Mononuclear cell (primary cell): Measurements from ENCODE around the gene BMP7. TPM values are rescaled to one million over a fixed set of nuclear protein-coding genes. Genes with fewer than 3 reads are reported as not detected.
"Not testable (repeated sequence)": the region's sequence is repeated elsewhere in the genome, so short reads cannot be mapped to it uniquely, and the experiment has no call there.

Source experiments
- H3K27me3 ChIP-seq: 2 replicates; pipeline ENCODE4 v1.6.0; 2011; ENCODE audit warnings: low read length, control low read depth; ENCODE audit not compliant: insufficient read depth
- H3K4me1 ChIP-seq: 2 replicates; pipeline ENCODE4 v1.5.1; 2011; ENCODE audit warnings: mild to moderate bottlenecking, low read length, control low read depth; ENCODE audit not compliant: insufficient read depth
- H3K4me3 ChIP-seq: 2 replicates; pipeline ENCODE4 v1.5.1; 2011; ENCODE audit warnings: mild to moderate bottlenecking, low read length, moderate library complexity
- H3K9me3 ChIP-seq: 2 replicates; pipeline ENCODE4 v1.5.1; 2011; ENCODE audit warnings: low read depth, mild to moderate bottlenecking, control low read depth, low read length
- total RNA-seq: library from RNA; depleted of rRNA; stranded (reverse); fragments of >200 nt; gene quantifications from one replicate; pipeline ENCODE4 v1.2.3, GENCODE V29; 2012

Gene BMP7
- total RNA-seq, 1 donor: not detected

DNA sequence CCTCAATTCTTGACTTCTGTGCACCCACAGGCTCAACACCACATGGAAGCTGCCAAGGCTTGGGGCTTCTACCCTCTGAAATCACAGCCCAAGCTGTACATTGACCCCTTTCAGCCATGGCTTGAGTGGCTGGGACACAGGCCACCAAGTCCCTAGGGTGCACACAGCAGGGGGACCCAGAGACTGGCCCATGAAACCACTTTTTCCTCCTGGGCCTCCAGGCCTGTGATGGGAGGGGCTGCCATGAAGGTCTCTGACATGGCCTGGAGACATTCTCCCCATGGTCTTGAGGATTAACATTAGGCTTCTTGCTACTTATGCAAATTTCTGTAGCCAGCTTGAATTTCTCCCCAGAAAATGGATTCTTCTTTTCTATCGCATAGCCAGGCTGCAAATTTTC is 26.7 kb downstream of the BMP7 start:
- H3K27me3 ChIP-seq, H3K9me3 ChIP-seq, H3K4me3 ChIP-seq, H3K4me1 ChIP-seq: not testable (repeated sequence)

- H3K4me1 ChIP-seq, H3K9me3 ChIP-seq, H3K4me3 ChIP-seq, H3K27me3 ChIP-seq: not testable (repeated sequence)
Measured at GRCh38 chr20:57239324-57239723, 27.1 kb downstream of the BMP7 start.

GRCh38 chr20:57238089-57238488 is 28.4 kb downstream of the BMP7 start:
- Histone ChIP-seq H3K4me1 (no peaks in the 10 kb centered on the region), H3K4me3 (no peak overlapping the region), H3K9me3 (no peaks in the 10 kb centered on the region), H3K27me3 (no peaks in the 10 kb centered on the region)

DNA sequence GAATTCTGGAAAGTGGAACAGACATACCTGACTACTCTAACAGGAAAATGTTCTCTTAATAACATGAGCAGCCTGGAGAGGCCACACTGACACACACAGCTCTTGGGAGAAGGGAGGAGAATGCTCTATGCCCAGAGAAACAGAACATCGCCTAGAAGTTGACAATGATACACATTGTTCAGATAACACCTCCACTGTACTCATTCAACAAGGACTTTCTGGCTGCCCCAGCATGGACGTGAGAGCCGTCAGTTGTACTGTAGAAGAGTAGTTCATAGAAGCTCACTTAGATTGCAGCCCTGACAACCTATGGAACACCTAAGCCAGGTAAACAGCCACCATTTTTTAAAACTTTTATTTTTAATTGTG is 28.9 kb downstream of the BMP7 start:
- Histone ChIP-seq H3K27me3 (no peaks in the 10 kb centered on the region), H3K9me3 (no peaks in the 10 kb centered on the region), H3K4me1 (no peaks in the 10 kb centered on the region), H3K4me3 (no peak overlapping the region)

DNA sequence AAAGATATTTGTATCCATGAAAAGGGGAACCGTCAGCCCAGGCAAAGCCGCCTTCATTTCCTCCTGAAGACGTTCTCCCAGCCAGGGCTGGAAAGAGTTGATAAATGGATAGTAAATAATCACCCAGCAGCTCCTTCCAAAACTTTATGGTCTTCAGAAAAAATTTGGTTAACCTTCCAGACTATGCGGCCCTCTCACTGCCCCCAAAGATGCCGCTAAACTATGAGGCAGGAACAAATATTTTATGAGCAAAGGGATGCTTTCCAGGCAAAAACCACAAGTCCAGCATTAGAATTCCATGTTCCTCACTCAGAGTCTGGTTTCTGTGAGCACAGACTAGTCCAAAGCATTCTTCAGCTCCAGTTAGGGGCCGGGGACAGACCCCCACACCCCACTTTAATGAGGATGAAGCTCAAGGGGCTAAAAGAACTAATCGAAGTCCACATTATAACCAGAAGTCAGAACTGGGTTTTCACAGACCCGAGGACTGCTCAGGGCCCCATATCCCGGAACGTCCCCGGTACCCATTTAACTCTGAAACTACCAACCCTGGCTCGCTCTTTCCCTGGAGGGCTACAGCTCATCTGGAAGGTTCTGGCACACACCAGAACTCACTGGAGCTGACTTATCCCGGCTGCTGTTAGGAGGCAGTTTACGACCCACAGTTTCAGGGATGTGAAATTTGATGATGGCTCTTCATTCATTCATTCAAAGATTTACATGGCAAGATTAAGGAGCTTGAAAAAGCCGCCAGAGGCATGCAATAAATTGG is 29.4 kb downstream of the BMP7 start:
- Histone ChIP-seq H3K27me3 (no peaks in the 10 kb centered on the region), H3K4me1 (no peaks in the 10 kb centered on the region), H3K4me3 (no peak overlapping the region), H3K9me3 (no peaks in the 10 kb centered on the region)

GRCh38 chr20:57234556-57235251 is 31.7 kb downstream of the BMP7 start:
- no peak overlapping the region for H3K4me3 ChIP-seq

DNA sequence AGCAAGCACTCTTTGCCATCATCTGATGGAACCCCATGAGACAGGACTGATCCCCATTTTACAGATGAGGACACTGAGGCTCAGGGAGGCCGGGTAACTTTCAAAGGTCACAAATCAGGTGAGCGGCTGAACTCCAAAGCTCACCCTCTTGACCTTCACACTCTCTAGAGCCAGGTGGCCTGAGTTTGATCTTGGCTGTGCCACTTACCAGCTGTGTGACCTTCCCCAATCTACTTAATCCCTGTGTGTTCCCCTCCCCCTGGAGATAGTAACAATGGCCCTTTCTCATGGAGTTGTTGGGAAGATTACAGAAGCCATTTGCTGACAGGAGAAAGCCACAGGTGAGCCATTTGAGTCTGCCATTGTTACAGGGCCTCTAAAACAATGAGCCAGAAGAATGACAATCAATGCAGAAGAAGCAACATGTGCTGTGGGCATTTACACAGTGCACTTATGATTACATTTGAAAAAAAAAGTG is 34.5 kb downstream of the BMP7 start:
- Histone ChIP-seq H3K27me3 (no peaks in the 10 kb centered on the region), H3K9me3 (no peaks in the 10 kb centered on the region), H3K4me1 (no peaks in the 10 kb centered on the region), H3K4me3 (no peak overlapping the region)

More at GRCh38 chr20:57234556-57235251, 31.7 kb downstream of the BMP7 start:
- Histone ChIP-seq H3K27me3 (no peaks in the 10 kb centered on the region), H3K4me1 (no peaks in the 10 kb centered on the region), H3K9me3 (no peaks in the 10 kb centered on the region)

GRCh38 chr20:57231161-57231560 is 35.3 kb downstream of the BMP7 start:
- Histone ChIP-seq H3K4me1 (no peaks in the 10 kb centered on the region), H3K4me3 (no peak overlapping the region), H3K27me3 (no peaks in the 10 kb centered on the region), H3K9me3 (no peaks in the 10 kb centered on the region)

DNA sequence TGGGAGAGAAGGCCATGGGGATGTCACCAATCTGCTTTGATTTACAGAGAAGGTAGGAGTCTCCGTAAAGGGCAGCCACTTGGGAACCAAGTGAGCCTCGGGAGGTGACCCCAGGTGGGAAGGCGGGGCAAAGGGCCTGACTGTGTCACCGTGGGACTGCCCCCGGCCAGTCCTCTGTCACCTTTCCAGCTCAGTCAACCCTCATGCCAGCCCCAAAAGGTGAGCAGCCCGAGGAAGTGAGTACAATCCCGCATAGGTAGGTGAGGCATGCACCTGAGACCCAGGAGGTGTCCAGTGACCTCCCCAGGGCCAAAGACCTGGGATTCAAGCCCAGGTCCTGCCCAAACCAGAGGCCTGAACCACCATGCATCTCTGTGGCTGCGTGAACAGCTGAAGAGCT is 36.2 kb downstream of the BMP7 start:
- no peaks in the 10 kb centered on the region for H3K9me3 ChIP-seq
- no peaks in the 10 kb centered on the region for H3K27me3 ChIP-seq
- H3K4me3 ChIP-seq: no peak overlapping the region
- no peaks in the 10 kb centered on the region for H3K4me1 ChIP-seq

DNA sequence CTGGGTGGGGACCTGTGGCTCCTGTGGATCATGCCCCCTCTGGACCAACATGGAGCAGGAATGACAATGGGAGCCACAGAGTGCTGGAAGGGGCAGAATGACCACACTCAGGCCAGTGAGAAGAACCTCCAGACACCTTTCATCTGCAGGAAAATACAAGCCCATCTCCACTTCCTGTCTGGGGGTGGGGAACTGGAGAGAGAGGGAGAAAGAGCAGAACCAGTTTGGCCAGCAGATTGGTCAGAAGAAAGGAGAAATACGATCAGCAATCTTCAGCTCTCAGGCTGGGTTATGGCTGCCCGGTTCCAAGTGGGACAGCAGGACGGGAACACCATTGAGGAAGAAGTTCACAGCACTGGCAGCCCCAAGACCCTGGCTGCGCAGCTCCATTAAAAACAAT is 37.0 kb downstream of the BMP7 start:
- Histone ChIP-seq H3K4me1 (no peaks in the 10 kb centered on the region), H3K27me3 (no peaks in the 10 kb centered on the region), H3K9me3 (no peaks in the 10 kb centered on the region), H3K4me3 (no peak overlapping the region)

DNA sequence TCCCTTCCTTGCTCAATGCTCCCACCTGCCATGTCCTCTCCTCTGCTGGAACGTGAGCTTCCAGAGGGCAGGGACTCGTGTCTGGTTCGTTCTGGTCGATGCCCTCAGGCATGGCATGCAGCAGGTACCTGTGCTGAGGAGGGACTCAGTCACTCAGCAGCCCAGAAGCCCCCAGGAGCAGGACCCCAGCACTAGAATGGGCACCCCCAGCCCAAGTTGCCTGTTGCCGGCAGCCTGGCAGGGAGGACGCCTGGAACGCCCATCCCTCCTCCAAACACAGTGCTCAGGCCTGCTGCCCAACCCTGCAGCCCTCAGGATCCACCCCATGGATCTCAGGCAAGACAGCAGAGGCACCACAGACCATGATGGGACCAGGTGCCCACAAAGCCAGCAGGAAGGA is 40.6 kb downstream of the BMP7 start:
- no peak overlapping the region for H3K4me3 ChIP-seq
- H3K9me3 ChIP-seq: no peaks in the 10 kb centered on the region
- no peaks in the 10 kb centered on the region for H3K27me3 ChIP-seq
- H3K4me1 ChIP-seq: no peaks in the 10 kb centered on the region

- H3K9me3 ChIP-seq: no peaks in the 10 kb centered on the region
- no peaks in the 10 kb centered on the region for H3K4me1 ChIP-seq
- H3K27me3 ChIP-seq: no peaks in the 10 kb centered on the region
- no peak overlapping the region for H3K4me3 ChIP-seq
Measured at GRCh38 chr20:57225197-57225733, 41.2 kb downstream of the BMP7 start.

GRCh38 chr20:57224641-57225138 is 41.8 kb downstream of the BMP7 start:
- Histone ChIP-seq H3K27me3 (no peaks in the 10 kb centered on the region), H3K4me1 (no peaks in the 10 kb centered on the region), H3K4me3 (no peak overlapping the region), H3K9me3 (no peaks in the 10 kb centered on the region)

DNA sequence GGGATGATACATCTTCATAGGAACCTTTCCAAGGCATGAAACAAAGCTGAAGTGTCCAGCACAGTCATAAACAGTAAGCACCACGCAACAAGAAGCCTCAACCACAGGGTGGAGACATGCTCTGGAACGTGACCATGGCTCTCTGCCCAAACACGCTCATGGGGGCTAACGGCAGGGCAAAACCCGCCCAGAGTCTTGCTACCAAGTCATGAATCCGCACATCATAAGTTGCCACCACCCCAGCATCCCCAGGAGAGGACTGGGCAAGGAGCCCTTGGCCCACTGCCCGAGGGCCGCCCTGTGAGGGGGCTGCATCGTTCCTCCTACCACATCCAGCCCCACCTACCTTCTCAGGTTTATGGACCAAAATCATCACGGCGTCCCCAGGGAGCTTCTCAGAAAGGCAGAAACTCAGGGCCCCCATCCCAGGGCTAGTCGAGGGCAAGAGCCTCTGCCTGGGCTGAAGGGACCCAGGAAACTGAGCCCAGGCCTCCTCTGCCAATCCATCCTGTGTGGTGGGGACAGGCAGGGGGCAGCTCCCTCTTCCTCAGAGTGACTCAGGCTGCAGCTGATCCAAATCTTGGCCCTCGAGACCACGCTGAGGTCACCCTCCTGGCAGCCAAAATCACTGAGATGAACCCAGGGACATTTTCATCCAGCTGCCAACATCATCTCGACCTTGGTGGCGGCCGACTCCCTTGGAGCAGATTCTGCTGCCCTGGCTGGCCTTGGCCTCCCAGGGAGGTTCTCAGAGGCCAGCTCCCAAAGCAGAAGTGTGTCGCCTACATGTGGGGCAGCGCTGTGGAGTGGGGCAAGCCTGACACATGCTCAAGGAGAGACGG is 42.6 kb downstream of the BMP7 start:
- Histone ChIP-seq H3K27me3 (no peaks in the 10 kb centered on the region), H3K4me3 (no peak overlapping the region), H3K9me3 (no peaks in the 10 kb centered on the region), H3K4me1 (no peaks in the 10 kb centered on the region)

- H3K9me3 ChIP-seq: no peaks in the 10 kb centered on the region
- no peak overlapping the region for H3K4me3 ChIP-seq
- no peaks in the 10 kb centered on the region for H3K27me3 ChIP-seq
- no peaks in the 10 kb centered on the region for H3K4me1 ChIP-seq
Measured at GRCh38 chr20:57222631-57222950, 43.9 kb downstream of the BMP7 start.
